Mononuclear cell (primary cell): ENCODE measurements around the gene NPM1. TPM values are rescaled to one million over a fixed set of nuclear protein-coding genes. Genes with fewer than 3 reads are reported as not detected.

Experiments used
- H3K27me3 ChIP-seq: 2 replicates; pipeline ENCODE4 v1.6.0; 2011; ENCODE audit warnings: low read length, control low read depth; ENCODE audit not compliant: insufficient read depth
- H3K4me1 ChIP-seq: 2 replicates; pipeline ENCODE4 v1.5.1; 2011; ENCODE audit warnings: mild to moderate bottlenecking, low read length, control low read depth; ENCODE audit not compliant: insufficient read depth
- H3K4me3 ChIP-seq: 2 replicates; pipeline ENCODE4 v1.5.1; 2011; ENCODE audit warnings: mild to moderate bottlenecking, low read length, moderate library complexity
- H3K9me3 ChIP-seq: 2 replicates; pipeline ENCODE4 v1.5.1; 2011; ENCODE audit warnings: low read depth, mild to moderate bottlenecking, control low read depth, low read length
- total RNA-seq: library from RNA; depleted of rRNA; stranded (reverse); fragments of >200 nt; gene quantifications from one replicate; pipeline ENCODE4 v1.2.3, GENCODE V29; 2012

NPM1 gene
- total RNA-seq, 1 donor = 1,212 TPM

DNA sequence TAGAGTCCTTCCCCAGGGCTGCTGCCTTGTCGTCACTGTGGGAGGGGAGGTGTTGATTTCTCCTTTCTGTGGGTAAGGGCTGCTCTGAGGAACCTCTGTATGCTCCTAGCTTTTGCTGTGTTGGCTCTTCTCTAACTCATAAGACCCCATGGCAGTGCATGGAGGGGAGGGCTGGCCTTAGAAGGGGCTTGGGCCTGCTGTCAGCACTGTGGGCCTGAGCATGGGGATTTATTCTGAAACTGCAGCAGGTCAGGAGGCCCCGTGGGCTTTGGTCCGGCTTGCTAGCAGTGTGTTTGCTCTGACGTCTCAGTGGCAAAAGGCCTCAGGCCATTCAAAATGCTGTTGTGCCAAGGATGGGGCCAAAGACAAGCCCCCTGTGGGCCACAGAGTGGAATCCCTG lies 38.6 kb downstream of the NPM1 start:
- H3K9me3 ChIP-seq = no peaks in the 10 kb centered on the region
- H3K4me1 ChIP-seq = no peaks in the 10 kb centered on the region
- peaks cover 7% of the 10 kb centered on the region for H3K27me3 ChIP-seq
- no peak overlapping the region for H3K4me3 ChIP-seq

DNA sequence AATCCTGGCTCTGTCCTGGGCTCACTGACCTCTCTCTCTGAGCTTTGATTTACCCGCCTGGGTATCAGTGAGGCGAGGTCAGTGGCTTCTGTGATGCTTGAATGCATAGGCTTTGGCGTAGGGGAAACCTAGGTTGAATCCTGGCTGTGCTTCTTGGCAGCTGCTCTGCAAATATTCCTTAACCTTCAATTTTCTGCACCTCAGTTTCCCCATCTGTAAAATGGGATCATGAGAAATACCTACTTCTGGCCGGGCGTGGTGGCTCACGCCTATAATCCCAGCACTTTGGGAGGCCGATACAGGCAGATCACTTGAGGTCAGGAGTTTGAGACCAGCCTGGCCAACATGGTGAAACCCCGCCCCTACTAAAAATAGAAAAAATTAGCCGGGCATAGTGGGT lies 39.0 kb downstream of the NPM1 start:
- peaks cover 3% of the 10 kb centered on the region for H3K27me3 ChIP-seq

DNA sequence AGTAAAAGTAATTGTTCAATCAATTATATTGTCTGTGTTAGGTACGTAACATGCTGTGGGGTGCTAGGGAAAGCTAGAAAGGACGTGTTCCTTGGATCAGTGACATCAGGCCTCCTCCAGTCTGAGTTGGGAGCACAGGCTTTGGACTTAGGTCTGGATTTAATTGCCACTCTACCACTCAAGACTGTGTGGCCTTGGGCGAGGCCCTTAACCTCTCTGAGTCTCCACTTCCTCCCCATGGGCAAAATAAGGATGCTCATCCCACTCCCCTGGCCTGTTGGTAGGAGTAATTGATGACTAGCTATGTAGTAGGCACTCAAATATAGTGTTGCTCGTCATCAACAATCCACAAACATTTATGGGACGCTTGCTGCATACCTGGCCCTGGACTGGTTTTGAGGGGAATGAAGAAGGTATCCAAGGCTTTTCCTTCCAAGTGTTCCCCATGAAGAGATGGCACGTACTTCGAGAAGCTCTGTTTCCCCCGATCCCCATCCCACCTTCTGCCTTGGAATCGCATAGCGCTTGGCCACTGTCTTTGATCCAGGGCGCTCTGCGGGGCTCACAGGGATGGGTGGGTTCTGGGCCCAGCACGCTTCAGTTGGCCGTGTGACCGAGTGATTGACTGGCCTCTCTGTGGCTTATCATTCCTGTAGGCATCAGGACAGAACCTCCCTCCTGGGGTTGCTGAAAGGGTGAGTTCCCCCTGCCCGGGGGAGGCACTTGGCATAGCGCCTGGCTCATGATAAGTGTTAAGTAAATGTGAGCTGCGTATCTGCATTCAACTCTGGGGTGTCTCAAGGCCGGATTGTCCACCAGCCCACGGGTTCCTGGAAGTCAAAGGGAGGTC lies 39.9 kb downstream of the NPM1 start:
- Histone ChIP-seq H3K9me3 (no peaks in the 10 kb centered on the region), H3K4me1 (no peaks in the 10 kb centered on the region), H3K27me3 (no peaks in the 10 kb centered on the region), H3K4me3 (no peak overlapping the region)

More for the DNA sequence above, 39.0 kb downstream of the NPM1 start:
- H3K4me1 ChIP-seq = no peaks in the 10 kb centered on the region
- no peak overlapping the region for H3K4me3 ChIP-seq
- H3K9me3 ChIP-seq = no peaks in the 10 kb centered on the region

DNA sequence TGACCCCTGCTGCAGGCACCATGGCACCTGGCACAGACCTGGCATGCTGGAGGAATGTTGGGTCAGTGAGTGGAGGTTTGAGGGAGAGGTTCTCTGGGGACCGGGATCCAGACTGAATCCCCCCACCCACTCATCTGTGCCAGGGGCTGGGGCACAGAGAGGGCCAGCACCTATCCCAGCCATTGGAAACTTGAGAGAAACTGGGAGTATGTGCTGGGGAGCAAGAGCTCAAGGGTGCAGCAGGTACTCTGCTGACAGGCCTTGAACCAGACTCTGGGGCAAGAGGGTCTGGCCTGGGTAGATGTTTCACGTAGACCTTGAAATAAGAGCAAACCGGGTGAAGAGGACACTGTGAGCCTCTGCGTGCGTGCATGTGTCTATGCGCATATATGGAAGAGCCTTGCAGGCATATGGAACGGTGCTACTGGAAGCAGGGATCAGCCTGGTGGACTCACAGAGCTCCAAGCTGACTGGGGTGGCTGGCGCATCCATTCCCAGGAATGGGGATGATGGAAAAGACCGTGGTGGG lies 40.6 kb downstream of the NPM1 start:
- Histone ChIP-seq H3K4me1 (no peaks in the 10 kb centered on the region), H3K9me3 (no peaks in the 10 kb centered on the region), H3K4me3 (no peak overlapping the region), H3K27me3 (no peaks in the 10 kb centered on the region)

DNA sequence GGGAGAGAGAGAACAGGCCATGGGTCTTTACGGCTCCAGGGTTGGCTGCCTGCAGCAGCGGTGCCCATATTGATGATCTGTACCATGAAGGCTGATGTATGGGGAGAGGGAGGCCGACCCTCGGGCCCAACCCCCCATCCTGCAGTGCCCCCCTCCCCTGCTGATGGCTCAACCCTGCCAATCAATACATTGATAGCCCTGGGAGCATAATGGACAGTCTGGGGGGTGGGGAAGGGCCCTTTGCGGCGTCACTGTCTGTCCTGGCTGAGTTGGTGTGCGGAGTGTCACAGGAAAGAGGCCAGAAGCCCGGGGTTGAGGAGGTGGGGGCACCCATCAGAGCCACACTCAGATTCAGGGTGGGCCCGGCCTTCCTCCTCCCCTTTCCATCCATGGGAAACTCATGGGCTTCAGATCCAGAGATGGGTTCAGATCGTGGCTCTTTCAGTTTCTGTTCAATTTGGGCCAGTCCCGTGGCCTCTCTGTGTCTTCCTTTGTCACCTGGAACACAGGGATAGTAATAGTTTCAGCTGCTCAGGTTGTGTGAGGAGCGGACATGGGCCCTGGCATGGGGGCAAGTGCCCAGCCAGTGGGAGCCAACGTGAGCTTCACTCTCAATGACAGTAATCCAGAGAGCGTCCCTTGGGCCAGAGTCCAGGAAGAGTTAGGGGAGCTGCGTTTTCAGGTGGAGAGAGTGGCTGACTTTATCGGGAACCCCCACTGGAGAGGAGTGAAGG lies 41.3 kb downstream of the NPM1 start:
- H3K4me3 ChIP-seq = no peak overlapping the region
- no peaks in the 10 kb centered on the region for H3K4me1 ChIP-seq
- no peaks in the 10 kb centered on the region for H3K27me3 ChIP-seq
- no peaks in the 10 kb centered on the region for H3K9me3 ChIP-seq

DNA sequence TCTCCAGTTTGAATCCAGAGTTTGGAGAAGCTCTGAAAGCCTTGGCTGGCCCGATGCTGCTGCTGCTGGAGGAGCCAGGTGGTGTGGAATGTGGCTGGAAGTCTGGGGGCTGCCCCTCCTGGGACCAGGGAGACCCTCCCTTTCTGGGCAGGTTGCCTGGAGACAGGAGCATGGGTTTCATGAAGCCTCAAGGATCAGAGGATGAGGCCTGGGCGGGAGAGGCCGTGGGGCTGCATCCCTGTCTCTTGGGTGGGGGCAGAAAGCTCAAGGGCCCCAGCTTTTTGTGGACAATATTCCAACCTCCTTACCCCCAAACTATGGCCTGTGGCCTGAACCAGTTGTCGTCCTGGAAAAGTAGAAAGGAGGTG lies 41.9 kb downstream of the NPM1 start:
- no peaks in the 10 kb centered on the region for H3K9me3 ChIP-seq
- H3K27me3 ChIP-seq = no peaks in the 10 kb centered on the region
- H3K4me1 ChIP-seq = no peaks in the 10 kb centered on the region
- no peak overlapping the region for H3K4me3 ChIP-seq

DNA sequence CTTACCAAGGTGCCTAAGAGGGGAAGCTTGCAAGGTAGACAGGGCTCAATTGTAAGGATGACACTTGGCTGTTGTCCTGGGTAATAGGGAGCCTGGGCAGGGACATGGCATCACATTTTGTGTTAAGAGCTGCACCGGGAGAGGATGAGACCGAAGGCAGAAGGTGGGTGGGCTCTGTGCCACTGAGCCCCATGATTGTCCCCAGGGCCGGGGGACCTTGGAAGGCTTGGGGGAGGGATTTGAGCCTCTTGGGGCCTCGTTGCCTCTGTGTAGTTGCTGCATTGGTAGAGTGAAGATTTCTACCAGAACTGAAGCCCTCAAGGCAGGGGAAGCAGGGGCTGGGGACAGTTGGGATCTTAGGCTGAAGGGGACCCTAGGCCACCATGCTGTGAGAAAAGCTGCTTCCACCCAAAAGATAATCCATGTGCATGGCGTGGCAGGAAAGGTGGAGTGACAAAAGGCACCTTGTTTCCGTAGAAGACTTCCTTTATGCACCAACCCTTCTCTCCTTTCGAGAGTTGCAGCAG lies 43.7 kb downstream of the NPM1 start:
- H3K4me1 ChIP-seq = no peaks in the 10 kb centered on the region
- no peaks in the 10 kb centered on the region for H3K27me3 ChIP-seq
- H3K9me3 ChIP-seq = no peaks in the 10 kb centered on the region
- H3K4me3 ChIP-seq = no peak overlapping the region

DNA sequence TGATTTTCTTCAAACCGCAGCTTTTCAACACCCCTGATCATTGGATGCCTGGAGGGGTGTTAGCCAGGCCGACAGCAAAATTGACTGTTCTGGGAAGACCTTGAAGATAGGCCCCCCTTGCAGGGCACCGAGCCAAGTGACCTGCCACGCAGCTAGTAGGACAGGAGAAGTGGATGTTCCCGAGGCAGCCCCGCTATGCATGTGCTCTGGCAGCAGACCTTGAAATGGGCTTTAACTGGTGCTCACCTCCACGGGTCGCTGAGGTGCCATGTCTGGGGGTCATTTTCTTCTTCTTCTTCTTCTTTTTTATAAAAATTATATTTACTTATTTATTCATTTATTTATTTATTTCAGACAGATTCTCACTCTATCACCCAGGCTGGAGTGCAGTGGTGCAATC lies 44.4 kb downstream of the NPM1 start:
- no peaks in the 10 kb centered on the region for H3K27me3 ChIP-seq
- no peak overlapping the region for H3K4me3 ChIP-seq
- no peaks in the 10 kb centered on the region for H3K4me1 ChIP-seq
- no peaks in the 10 kb centered on the region for H3K9me3 ChIP-seq

DNA sequence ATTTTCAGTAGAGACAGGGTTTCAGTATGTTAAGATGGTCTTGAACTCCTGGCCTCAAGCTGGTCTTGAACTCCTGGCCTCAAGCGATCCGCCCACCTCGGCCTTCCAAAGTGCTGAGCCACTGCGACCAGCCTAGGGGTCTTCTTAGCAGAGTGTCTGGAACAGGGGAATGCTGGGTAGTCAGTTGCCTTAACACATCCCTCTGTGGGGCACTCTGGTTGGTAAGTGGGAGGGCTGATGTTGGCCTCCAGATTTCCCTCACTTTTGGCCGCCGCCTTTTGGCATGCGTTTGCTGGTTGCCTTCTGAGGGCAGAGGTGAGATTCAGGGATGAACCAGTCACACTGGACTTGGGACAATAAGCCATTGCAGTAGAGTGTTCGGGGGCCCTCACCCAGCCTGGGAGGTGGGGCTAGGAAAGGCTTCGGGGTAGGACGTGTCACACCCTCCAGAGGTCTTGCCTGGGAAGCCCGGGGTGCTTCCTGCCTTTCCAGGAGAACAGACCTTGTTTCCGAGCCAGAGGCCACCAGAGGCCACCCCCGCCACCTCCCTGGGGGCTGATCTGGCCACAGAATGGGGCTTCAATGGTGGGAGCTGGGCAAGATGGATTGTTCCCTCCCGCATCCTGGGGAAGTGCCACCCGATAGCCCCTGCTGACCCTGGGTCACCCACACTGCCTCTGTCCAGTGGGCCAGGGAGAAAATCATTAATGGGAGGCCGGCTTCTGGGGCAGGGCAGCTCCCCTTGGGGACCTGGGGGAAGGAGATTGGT lies 45.1 kb downstream of the NPM1 start:
- no peaks in the 10 kb centered on the region for H3K9me3 ChIP-seq
- no peaks in the 10 kb centered on the region for H3K27me3 ChIP-seq

DNA sequence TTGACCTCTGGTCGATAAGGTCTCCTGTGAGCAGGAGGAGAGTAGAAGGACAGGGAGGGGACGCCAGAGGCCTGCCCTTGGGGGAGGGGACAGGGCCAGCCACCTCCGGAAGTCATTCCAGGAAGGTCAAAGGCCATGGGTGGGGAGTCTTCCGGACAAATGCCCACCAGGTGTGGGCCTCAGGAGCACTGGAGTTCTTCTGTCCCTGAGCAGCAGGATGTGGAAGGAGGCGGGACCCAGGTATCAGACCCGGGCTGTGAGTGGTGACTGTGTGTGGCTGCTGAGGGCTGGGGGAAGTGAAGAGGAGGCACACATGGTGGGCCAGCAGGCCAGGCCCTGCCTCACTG lies 45.7 kb downstream of the NPM1 start:
- no peaks in the 10 kb centered on the region for H3K9me3 ChIP-seq
- no peak overlapping the region for H3K4me3 ChIP-seq
- no peaks in the 10 kb centered on the region for H3K27me3 ChIP-seq
- no peaks in the 10 kb centered on the region for H3K4me1 ChIP-seq

More for the DNA sequence above, 45.1 kb downstream of the NPM1 start:
- no peaks in the 10 kb centered on the region for H3K4me1 ChIP-seq
- H3K4me3 ChIP-seq = no peak overlapping the region

DNA sequence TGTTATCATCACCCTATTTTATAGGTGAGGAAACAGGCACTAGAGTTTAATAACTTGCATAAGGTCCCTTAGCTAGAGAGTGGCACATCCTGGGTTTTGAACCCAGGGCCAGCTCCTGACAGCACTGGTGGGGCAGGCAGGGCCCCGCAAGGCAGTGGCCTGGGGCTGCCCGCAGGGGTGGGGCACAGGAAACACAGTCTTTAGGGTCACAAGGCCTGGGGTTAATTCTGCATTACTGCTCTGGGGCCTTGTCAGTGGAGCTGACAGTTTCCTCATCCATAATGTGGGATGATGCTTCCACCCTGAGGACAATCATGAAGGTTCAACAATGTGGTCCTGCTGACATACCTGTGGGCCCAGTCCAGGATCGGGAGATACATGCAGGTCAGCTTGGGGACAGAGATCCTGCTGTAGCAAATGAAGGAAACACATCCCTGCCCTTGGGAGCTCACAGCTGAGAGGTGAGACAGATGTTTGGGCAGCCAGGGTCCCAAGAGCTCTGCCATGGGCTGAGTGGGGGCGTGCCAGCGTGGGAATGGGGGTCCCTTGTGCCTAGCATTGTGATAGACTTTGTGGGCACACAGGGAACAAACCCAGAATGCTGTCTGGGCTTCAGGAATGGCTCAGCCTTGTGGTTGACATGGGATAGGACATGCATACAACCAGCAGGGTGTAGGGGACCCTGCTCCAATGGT lies 46.5 kb downstream of the NPM1 start:
- no peaks in the 10 kb centered on the region for H3K9me3 ChIP-seq
- no peaks in the 10 kb centered on the region for H3K4me1 ChIP-seq
- H3K27me3 ChIP-seq = no peaks in the 10 kb centered on the region
- H3K4me3 ChIP-seq = no peak overlapping the region

DNA sequence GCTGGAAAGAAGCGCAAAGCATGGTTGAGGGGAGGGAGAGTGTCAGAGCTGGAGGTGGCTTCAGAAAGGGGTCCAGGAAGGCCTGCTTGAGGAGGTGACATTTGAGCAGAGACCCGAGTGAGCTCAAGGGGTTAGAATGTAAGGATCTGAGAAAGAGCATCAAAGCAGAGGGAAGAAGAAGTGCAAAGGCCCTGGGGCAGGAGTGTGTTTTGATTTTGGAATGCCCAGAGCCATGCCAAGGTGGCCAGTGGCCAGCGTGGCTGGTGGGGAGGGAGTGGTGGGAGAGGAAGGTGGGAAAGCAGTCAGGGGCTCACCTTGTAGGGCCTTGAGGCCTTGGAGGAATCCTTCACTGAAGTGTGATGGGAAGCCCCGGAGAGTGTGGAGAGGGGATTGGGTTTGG lies 47.2 kb downstream of the NPM1 start:
- H3K27me3 ChIP-seq = no peaks in the 10 kb centered on the region
- H3K4me3 ChIP-seq = no peak overlapping the region
- no peaks in the 10 kb centered on the region for H3K4me1 ChIP-seq
- H3K9me3 ChIP-seq = no peaks in the 10 kb centered on the region

DNA sequence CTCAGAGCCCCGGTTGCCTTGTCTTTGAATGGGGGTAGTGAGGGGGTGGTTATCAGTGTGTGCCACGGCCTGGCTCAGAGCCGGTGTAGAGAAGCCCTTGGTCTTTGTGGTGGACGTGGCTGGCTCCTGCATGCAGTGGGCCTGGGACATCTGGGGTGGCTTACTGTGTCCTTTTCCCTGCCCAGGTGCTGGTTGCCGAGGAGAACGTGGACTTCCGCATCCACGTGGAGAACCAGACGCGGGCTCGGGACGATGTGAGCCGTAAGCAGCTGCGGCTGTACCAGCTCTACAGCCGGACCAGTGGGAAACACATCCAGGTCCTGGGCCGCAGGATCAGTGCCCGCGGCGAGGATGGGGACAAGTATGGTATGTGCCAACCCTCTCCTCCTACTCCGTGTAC lies 48.3 kb downstream of the NPM1 start:
- Histone ChIP-seq H3K27me3 (no peaks in the 10 kb centered on the region), H3K4me1 (no peaks in the 10 kb centered on the region), H3K9me3 (no peaks in the 10 kb centered on the region), H3K4me3 (no peak overlapping the region)

DNA sequence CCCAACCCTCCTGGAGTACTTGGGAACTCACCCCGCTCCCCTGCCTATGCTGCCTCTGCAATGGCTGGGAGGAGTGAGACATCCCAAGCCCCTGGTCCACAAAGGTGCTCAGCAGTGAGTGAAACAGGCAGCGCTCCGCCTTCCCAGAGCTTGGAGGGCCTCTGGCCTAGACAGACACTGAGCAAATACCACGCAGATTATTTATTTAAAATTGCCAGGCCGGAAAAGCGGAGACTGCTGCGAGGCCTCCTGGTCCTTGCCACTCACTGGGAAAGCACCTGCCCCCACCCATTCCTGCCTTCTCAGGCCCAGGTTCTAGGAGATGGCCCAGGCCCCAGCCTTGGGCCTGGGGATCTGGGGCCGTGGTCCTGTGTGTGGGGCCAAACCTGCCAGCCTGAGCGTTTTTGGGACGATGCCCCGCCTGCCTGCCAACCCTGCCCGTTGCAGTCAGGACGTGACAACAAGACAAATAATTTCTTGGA lies 49.2 kb downstream of the NPM1 start:
- no peak overlapping the region for H3K4me3 ChIP-seq
- no peaks in the 10 kb centered on the region for H3K4me1 ChIP-seq
- no peaks in the 10 kb centered on the region for H3K9me3 ChIP-seq
- H3K27me3 ChIP-seq = no peaks in the 10 kb centered on the region
